ENCODE data around the gene UBQLN4. TPM values are rescaled to one million over a fixed set of nuclear protein-coding genes. Genes with fewer than 3 reads are reported as not detected.

The UBQLN4 gene
- polyA plus RNA-seq, 1 donor from 2014 or later, result 34.9 TPM

DNA sequence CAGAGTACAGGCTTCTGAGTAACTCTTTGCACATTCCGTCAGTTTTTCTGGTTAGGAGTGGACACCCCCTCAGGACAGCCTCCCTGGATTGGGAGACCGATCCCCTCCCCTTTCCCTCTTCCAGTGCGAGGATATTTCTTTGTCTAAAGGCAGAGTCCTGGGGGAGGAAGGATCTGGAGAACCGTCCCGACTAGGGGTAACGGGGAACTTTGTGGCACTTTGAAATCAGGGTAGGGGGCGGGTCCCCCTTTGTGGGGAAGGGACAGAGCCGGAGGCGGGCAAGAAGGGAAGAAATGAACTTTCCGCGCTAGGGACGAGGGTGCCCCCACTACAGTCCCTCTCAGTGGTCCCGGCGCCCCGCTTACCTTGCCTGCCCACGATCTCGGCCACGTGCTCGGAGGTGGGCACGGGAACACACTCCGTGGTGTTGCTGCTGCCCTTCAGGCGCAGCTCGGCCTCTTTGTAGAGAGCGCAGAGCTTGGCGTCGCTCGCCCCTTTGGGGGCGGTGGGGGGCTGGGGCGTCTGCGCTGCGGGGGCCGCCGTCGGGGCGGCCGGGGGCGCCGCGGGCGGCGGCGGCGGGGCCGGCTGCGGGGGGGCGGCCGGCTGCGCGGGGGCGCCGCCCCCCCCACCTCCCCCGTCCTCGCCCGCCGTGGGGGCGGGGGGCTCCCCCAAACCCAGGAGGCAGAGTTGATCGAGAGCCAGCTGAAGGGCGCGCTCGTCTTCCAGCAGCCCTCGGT lies 27.8 kb upstream of the UBQLN4 start:
- Histone ChIP-seq H3K36me3 (ENCODE audit: insufficient read depth, low read length) (no peaks in the 10 kb centered on the region), H3K4me2 (ENCODE audit: low read length) (peak overlapping the region; percentile 83), H3K4me3 (ENCODE audit: low read length) (peak overlapping the region; percentile 93), H2AFZ (ENCODE audit: low read depth, low read length) (no peak overlapping the region), H4K20me1 (ENCODE audit: insufficient read depth) (peaks cover 42% of the 10 kb centered on the region), H3K79me2 (replicated peaks; ENCODE audit: insufficient read depth, low read length) (peaks cover 95% of the 10 kb centered on the region), H3K9me3 (ENCODE audit: low read length) (no peaks in the 10 kb centered on the region), H3K9me2 (ENCODE audit: insufficient read depth, low read length) (no peaks in the 10 kb centered on the region), H3K27me3 (ENCODE audit: insufficient read depth, low read depth, low read length) (no peaks in the 10 kb centered on the region), H3K9ac (ENCODE audit: low read length) (peak overlapping the region; percentile 99), H3F3A (ENCODE audit: insufficient read depth, low read length, poor library complexity, severe bottlenecking) (no peaks in the 10 kb centered on the region), H3K27ac (ENCODE audit: low read length) (peak overlapping the region; percentile 98)
- TF ChIP-seq RAD21 (conservative IDR thresholded peaks at IDR 0.05) (no peak), SMC3 (conservative IDR thresholded peaks at IDR 0.05; ENCODE audit: poor library complexity) (no peak), POLR2AphosphoS5 (IDR thresholded peaks at IDR 0.05) (peak; percentile 10), MXI1 (conservative IDR thresholded peaks at IDR 0.05; ENCODE audit: poor library complexity, severe bottlenecking) (peak; percentile 89), EP300 (conservative IDR thresholded peaks at IDR 0.05; ENCODE audit: poor library complexity, severe bottlenecking) (no peak)
- TF ChIP-seq, protein P1, sequence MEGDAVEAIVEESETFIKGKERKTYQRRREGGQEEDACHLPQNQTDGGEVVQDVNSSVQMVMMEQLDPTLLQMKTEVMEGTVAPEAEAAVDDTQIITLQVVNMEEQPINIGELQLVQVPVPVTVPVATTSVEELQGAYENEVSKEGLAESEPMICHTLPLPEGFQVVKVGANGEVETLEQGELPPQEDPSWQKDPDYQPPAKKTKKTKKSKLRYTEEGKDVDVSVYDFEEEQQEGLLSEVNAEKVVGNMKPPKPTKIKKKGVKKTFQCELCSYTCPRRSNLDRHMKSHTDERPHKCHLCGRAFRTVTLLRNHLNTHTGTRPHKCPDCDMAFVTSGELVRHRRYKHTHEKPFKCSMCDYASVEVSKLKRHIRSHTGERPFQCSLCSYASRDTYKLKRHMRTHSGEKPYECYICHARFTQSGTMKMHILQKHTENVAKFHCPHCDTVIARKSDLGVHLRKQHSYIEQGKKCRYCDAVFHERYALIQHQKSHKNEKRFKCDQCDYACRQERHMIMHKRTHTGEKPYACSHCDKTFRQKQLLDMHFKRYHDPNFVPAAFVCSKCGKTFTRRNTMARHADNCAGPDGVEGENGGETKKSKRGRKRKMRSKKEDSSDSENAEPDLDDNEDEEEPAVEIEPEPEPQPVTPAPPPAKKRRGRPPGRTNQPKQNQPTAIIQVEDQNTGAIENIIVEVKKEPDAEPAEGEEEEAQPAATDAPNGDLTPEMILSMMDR (IDR thresholded peaks at IDR 0.05; ENCODE audit: poor library complexity, severe bottlenecking), result no peak
- TF ChIP-seq, protein P2, sequence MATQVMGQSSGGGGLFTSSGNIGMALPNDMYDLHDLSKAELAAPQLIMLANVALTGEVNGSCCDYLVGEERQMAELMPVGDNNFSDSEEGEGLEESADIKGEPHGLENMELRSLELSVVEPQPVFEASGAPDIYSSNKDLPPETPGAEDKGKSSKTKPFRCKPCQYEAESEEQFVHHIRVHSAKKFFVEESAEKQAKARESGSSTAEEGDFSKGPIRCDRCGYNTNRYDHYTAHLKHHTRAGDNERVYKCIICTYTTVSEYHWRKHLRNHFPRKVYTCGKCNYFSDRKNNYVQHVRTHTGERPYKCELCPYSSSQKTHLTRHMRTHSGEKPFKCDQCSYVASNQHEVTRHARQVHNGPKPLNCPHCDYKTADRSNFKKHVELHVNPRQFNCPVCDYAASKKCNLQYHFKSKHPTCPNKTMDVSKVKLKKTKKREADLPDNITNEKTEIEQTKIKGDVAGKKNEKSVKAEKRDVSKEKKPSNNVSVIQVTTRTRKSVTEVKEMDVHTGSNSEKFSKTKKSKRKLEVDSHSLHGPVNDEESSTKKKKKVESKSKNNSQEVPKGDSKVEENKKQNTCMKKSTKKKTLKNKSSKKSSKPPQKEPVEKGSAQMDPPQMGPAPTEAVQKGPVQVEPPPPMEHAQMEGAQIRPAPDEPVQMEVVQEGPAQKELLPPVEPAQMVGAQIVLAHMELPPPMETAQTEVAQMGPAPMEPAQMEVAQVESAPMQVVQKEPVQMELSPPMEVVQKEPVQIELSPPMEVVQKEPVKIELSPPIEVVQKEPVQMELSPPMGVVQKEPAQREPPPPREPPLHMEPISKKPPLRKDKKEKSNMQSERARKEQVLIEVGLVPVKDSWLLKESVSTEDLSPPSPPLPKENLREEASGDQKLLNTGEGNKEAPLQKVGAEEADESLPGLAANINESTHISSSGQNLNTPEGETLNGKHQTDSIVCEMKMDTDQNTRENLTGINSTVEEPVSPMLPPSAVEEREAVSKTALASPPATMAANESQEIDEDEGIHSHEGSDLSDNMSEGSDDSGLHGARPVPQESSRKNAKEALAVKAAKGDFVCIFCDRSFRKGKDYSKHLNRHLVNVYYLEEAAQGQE (IDR thresholded peaks at IDR 0.05; ENCODE audit: borderline replicate concordance), result peak; percentile 15

DNA sequence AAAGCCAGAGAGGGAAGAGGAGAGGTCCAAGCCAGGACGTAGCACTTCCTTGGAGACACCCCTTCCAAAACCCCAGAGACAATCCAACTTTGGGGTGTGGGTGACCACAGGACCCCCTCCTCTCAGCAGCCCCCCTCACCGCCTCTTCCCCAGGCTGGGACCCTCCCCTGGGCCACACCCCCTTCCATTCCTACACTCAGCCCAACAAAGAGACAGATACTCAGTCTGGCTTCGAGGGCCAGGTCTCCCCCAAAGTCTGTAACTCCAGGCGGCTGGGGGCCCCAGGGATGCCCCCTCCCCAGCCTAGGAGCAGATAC lies 27.2 kb upstream of the UBQLN4 start:
- Histone ChIP-seq H3K9me3 (ENCODE audit: low read length) (no peaks in the 10 kb centered on the region), H3K27ac (ENCODE audit: low read length) (peak overlapping the region; percentile 85), H3K4me3 (ENCODE audit: low read length) (peak overlapping the region; percentile 93), H2AFZ (ENCODE audit: low read depth, low read length) (no peak overlapping the region), H3K79me2 (replicated peaks; ENCODE audit: insufficient read depth, low read length) (peaks cover 95% of the 10 kb centered on the region), H3K4me2 (ENCODE audit: low read length) (peak overlapping the region; percentile 83), H4K20me1 (ENCODE audit: insufficient read depth) (peaks cover 48% of the 10 kb centered on the region), H3K27me3 (ENCODE audit: insufficient read depth, low read depth, low read length) (no peaks in the 10 kb centered on the region), H3K36me3 (ENCODE audit: insufficient read depth, low read length) (peaks cover under 1% of the 10 kb centered on the region), H3F3A (ENCODE audit: insufficient read depth, low read length, poor library complexity, severe bottlenecking) (no peaks in the 10 kb centered on the region), H3K9me2 (ENCODE audit: insufficient read depth, low read length) (no peaks in the 10 kb centered on the region), H3K9ac (ENCODE audit: low read length) (peak overlapping the region; percentile 99)
- TF ChIP-seq MXI1 (conservative IDR thresholded peaks at IDR 0.05; ENCODE audit: poor library complexity, severe bottlenecking) (no peak), SMC3 (conservative IDR thresholded peaks at IDR 0.05; ENCODE audit: poor library complexity) (no peak), POLR2AphosphoS5 (IDR thresholded peaks at IDR 0.05) (peak; percentile 54)
- TF ChIP-seq, protein P2 (IDR thresholded peaks at IDR 0.05; ENCODE audit: borderline replicate concordance), result peak; percentile 61

Data from neural cell (in vitro differentiated cells).